Measurements from ENCODE around the gene NLN. TPM values are rescaled to one million over a fixed set of nuclear protein-coding genes. Genes with fewer than 3 reads are reported as not detected.

NLN gene
- total and polyA plus RNA-seq, 2 of the 4 experiments (the other 2 are of a cell fraction), result 19.1 to 37.1 TPM

DNA sequence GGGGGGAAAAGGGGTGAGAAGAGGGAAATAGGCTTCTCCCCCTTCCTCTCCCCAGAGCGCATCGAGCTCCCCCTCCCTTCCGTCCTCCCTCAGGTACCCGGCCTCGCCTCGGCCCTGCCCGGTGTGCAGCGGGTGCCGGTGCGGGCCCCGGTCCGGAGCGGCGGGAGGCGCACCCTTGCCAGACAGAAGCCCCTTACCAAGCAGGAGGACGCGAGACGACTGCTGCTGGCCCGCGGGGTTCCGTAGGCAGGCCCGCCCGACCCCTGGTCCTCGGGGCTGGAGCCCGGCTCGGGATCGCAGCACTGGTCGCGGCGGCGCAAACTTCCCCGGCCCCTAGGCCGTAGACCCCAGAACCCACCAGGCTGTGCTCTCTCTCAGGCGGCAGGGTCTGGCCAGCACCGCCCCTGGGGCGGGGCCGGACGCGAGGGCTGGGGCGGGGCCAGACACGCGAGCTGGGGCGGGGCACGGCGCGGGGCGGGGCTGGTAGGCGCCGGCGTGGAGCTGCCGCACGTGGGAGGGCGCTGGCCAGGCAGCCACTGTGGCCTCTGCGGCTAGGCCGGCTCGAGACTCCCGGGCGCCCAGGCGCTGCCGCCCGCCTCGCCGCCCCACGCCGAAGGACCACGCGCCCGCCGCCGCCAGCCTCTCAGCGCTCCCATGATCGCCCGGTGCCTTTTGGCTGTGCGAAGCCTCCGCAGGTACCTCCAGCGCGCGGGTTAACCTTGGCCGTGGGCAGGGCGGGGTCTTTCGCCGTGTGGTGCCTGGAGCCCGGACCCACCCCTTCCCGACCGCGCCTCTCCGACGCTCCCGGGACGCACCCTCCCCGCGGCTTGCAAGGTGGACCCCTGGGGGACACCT lies at the start of gene NLN, which contains the start of gene SGTB (continued):
- TF ChIP-seq FOS (IDR thresholded peaks at IDR 0.05; ENCODE audit: low read depth, low read length) (no peak), CHD1 (IDR thresholded peaks at IDR 0.05; ENCODE audit: low read depth, low read length) (no peak), RFX5 (IDR thresholded peaks at IDR 0.05; ENCODE audit: low read depth, low read length) (no peak), RAD21 (IDR thresholded peaks at IDR 0.05; ENCODE audit: low read length) (no peak), RCOR1 (IDR thresholded peaks at IDR 0.05; ENCODE audit: insufficient replicate concordance, low read length) (no peak), NFE2L2 (IDR thresholded peaks at IDR 0.05; ENCODE audit: low read depth, low read length) (no peak)
